ENCODE results near the gene SCAF8.
"Not testable (repeated sequence)": the region's sequence is repeated elsewhere in the genome, so short reads cannot be mapped to it uniquely, and the experiment has no call there.

SCAF8 gene

DNA sequence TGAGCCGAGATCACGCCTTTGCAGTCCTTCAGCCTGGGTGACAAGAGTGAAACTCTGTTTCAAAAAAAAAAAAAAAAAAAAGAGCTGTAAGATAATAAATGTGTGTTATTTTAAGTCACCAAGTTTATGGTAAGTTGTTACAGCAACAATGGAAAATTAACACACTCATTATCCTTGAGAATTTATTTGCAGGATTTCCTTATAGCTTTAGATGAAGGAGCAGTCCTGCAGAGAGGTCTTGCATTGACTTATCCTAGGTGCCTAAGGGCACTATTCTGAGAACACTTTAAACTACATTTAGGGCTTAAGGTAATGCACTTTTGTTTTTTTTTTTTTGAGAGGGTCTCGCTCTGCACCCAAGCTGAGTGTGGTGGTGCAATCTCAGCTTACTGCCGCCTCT lies 13.8 kb upstream of the SCAF8 start:
- no peak for DNase-seq
- ATAC-seq, result no peak
- H3K9me3 Mint-ChIP-seq, result peaks cover 19% of the 10 kb centered on the region
- H3K27ac Mint-ChIP-seq, result no peak overlapping the region
- H3K36me3 Mint-ChIP-seq (ENCODE audit: low read depth), result peaks cover 6% of the 10 kb centered on the region
- H3K4me3 Mint-ChIP-seq, result no peak overlapping the region
- peaks cover 20% of the 10 kb centered on the region for H3K27me3 Mint-ChIP-seq
- H3K4me1 Mint-ChIP-seq, result peaks cover 6% of the 10 kb centered on the region

GRCh38 chr6:154719854-154720253 lies 13.4 kb upstream of the SCAF8 start:
- Mint-ChIP-seq H3K4me1 (peaks cover 6% of the 10 kb centered on the region), H3K4me3 (no peak overlapping the region)
- ATAC-seq, result no peak

GRCh38 chr6:154721460-154721859 lies 11.8 kb upstream of the SCAF8 start:
- peaks cover 6% of the 10 kb centered on the region for H3K36me3 Mint-ChIP-seq (ENCODE audit: low read depth)
- peaks cover 2% of the 10 kb centered on the region for H3K4me1 Mint-ChIP-seq
- peaks cover 19% of the 10 kb centered on the region for H3K9me3 Mint-ChIP-seq
- ATAC-seq (peak; percentile 54), DNase-seq (no peak)
- H3K27ac Mint-ChIP-seq, result no peak overlapping the region
- H3K27me3 Mint-ChIP-seq, result peaks cover 20% of the 10 kb centered on the region
- no peak overlapping the region for H3K4me3 Mint-ChIP-seq

More at GRCh38 chr6:154719854-154720253, 13.4 kb upstream of the SCAF8 start:
- H3K27ac Mint-ChIP-seq, result no peak overlapping the region
- H3K36me3 Mint-ChIP-seq (ENCODE audit: low read depth), result peaks cover 6% of the 10 kb centered on the region
- H3K9me3 Mint-ChIP-seq, result peaks cover 19% of the 10 kb centered on the region
- DNase-seq, result no peak
- peaks cover 20% of the 10 kb centered on the region for H3K27me3 Mint-ChIP-seq

DNA sequence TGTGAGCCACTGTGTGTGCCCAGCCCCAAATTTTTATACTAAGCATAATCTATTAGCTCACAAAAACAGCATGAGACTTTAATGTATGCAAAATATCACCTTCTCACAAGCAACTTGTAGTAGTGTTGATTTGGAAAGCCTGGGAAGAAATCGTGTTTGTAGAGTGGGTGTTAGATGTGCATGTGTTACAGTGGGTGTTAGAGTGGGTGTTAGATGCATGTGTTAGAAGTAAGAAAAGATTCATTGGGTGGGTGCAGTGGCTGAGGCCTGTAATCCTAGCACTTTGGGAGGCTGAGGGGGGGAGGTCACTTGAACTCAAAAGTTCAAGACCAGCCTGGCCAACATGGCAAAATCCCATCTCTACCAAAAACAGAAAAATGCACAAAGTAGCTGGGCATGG lies 6.3 kb upstream of the SCAF8 start:
- Mint-ChIP-seq H3K27ac (no peak overlapping the region), H3K4me1 (no peaks in the 10 kb centered on the region), H3K9me3 (no peaks in the 10 kb centered on the region), H3K4me3 (no peak overlapping the region), H3K36me3 (ENCODE audit: low read depth) (no peaks in the 10 kb centered on the region), H3K27me3 (peaks cover 10% of the 10 kb centered on the region)
- ATAC-seq (no peak), DNase-seq (no peak)

DNA sequence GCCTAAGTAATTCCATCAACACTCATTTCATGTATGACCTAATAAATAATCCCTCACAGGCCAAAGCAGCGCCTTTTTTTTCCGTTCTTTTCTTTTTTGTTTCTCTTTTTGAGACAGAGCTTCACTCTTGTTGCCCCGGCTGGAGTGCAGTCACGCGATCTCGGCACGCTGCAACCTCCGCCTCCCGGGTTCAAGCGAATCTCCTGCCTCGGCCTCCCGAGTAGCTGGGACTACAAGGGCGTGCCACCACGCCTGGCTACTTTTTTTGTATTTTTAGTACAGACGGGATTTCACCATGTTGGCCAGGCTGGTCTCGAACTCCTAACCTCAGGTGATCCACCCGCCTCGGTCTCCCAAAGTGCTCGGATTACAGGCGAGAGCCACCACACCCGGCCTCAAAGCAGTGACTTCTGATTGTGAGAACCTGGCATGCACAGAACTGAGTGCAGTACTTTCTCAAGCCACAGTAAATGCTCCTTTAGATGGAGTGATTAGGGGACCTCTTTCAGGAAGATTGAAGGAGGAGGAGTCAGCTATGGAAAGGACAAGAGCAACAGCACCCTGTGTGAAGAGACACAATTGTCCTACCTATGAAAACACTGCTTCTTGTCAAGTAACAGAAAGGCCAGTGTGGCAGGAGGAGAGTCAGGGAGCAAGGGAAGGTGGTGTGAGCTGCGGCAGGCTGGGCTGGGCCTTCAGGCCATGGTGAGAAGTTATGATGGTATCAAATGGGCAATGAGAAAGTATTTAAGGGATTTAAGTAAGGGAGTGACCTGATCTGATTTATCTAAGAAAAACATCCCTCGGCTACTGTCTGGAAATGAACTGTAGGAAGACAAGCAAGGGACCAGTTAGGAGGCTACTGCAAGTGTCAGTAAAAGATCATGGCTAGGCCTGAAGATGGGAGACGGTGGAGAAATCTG lies 1.7 kb upstream of the SCAF8 start:
- Mint-ChIP-seq H3K4me1 (peaks cover 30% of the 10 kb centered on the region), H3K36me3 (ENCODE audit: low read depth) (peaks cover 9% of the 10 kb centered on the region), H3K9me3 (no peaks in the 10 kb centered on the region), H3K27ac (no peak overlapping the region), H3K27me3 (no peaks in the 10 kb centered on the region), H3K4me3 (peak overlapping the region; percentile 82)
- ATAC-seq, result no peak
- DNase-seq, result no peak

GRCh38 chr6:154732538-154733182 lies 556 bp upstream of the SCAF8 start:
- peaks cover 41% of the 10 kb centered on the region for H3K4me1 Mint-ChIP-seq
- no peak for ATAC-seq
- peaks cover 16% of the 10 kb centered on the region for H3K36me3 Mint-ChIP-seq (ENCODE audit: low read depth)
- no peaks in the 10 kb centered on the region for H3K27me3 Mint-ChIP-seq
- peak overlapping the region; percentile 82 for H3K4me3 Mint-ChIP-seq
- DNase-seq, result peak; percentile 32
- peak overlapping the region; percentile 87 for H3K27ac Mint-ChIP-seq
- H3K9me3 Mint-ChIP-seq, result no peaks in the 10 kb centered on the region

- peaks cover 52% of the 10 kb centered on the region for H3K4me1 Mint-ChIP-seq
- H3K4me3 Mint-ChIP-seq, result peak overlapping the region; percentile 89
- H3K9me3 Mint-ChIP-seq, result no peaks in the 10 kb centered on the region
- H3K27ac Mint-ChIP-seq, result peak overlapping the region; percentile 87
- peak; percentile 90 for DNase-seq
- H3K36me3 Mint-ChIP-seq (ENCODE audit: low read depth), result peaks cover 16% of the 10 kb centered on the region
- peak; percentile 86 for ATAC-seq
- H3K27me3 Mint-ChIP-seq, result no peaks in the 10 kb centered on the region
Measured at GRCh38 chr6:154733626-154734382, 588 bp downstream of the SCAF8 start.

DNA sequence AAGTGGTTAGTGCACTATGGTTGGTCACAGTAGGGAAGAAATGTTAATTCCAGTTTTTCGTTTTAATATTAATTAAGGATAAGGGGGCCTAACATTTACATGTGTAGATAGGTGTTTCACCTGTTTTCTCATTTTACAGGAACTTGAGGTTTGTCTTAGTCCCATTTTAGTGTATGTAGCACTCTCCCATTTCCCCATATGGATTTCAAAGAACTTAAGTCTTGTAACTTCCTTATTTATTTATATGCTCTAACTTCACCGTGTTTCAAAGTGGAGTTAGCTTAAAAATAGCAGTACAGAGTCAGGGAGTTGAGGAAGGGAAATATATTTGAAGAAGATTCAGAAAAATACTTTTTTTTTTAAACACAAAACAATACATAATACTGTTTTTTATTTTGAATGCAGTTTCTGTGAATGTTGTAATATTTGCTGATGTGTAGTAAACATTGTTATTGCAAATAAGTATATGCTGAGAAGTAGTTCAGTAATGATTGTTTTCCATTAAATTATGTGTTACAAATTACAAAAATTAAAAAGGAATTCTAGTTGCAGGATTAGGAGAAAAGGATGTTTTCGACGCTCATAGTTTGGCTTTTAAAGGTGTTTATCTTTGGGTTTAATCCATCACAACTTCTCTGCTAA lies 3.5 kb downstream of the SCAF8 start:
- H3K27ac Mint-ChIP-seq, result peak overlapping the region; percentile 49
- H3K4me3 Mint-ChIP-seq, result no peak overlapping the region
- no peaks in the 10 kb centered on the region for H3K27me3 Mint-ChIP-seq
- DNase-seq (no peak), ATAC-seq (no peak)
- H3K36me3 Mint-ChIP-seq (ENCODE audit: low read depth), result peaks cover 20% of the 10 kb centered on the region
- peaks cover 72% of the 10 kb centered on the region for H3K4me1 Mint-ChIP-seq
- no peaks in the 10 kb centered on the region for H3K9me3 Mint-ChIP-seq

GRCh38 chr6:154737424-154737823 lies 4.2 kb downstream of the SCAF8 start:
- no peaks in the 10 kb centered on the region for H3K27me3 Mint-ChIP-seq
- no peak overlapping the region for H3K4me3 Mint-ChIP-seq
- no peak for DNase-seq
- no peak overlapping the region for H3K27ac Mint-ChIP-seq
- H3K9me3 Mint-ChIP-seq, result no peaks in the 10 kb centered on the region
- H3K4me1 Mint-ChIP-seq, result peaks cover 73% of the 10 kb centered on the region
- H3K36me3 Mint-ChIP-seq (ENCODE audit: low read depth), result peaks cover 23% of the 10 kb centered on the region
- ATAC-seq, result no peak

DNA sequence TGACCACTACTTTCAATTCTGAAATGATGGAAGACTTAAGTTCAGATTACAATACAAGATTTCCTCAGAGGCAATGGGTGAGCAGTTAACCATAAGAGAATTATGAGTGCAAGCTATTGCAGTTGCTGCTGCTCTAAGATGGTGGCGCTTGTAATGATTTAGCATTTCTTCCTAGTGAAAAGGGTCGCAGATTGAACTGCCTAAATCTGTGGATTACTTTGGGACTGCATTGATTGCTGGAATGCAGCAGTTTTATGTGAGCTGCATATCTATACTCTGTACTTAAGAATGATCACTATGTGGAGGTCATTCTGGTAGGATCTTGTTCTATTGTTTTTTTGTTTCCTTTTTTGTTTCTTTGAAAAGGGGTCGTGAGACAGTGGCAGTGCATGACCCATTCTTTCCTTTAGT lies 5.3 kb downstream of the SCAF8 start:
- no peak for ATAC-seq
- no peaks in the 10 kb centered on the region for H3K27me3 Mint-ChIP-seq
- peak overlapping the region; percentile 61 for H3K27ac Mint-ChIP-seq
- no peaks in the 10 kb centered on the region for H3K9me3 Mint-ChIP-seq
- peaks cover 30% of the 10 kb centered on the region for H3K36me3 Mint-ChIP-seq (ENCODE audit: low read depth)
- peaks cover 75% of the 10 kb centered on the region for H3K4me1 Mint-ChIP-seq
- peak overlapping the region; percentile 33 for H3K4me3 Mint-ChIP-seq
- no peak for DNase-seq

DNA sequence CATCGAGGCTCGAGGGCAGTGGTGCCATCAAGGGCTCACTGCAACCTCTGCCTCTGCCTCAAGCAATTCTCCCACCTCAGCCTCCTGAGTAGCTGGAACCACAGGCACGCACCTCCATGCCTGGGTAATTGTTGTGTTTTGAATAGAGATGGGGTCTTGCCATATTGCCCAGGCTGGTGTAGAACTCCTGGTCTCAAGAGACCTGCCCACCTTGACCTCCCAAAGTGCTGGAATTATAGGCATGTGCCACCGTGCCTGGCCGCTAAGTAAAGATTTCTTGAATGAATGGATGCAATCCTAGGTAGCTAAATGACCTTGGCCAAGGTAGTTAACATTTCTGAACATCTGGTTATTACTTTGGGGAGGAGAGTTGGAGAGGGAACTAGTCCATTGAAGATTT lies 7.4 kb downstream of the SCAF8 start:
- ATAC-seq, result no peak
- H3K27me3 Mint-ChIP-seq, result no peaks in the 10 kb centered on the region
- H3K4me3 Mint-ChIP-seq, result no peak overlapping the region

GRCh38 chr6:154742891-154743290 lies 9.7 kb downstream of the SCAF8 start:
- ATAC-seq (no peak), DNase-seq (no peak)
- Mint-ChIP-seq H3K4me3 (no peak overlapping the region), H3K36me3 (ENCODE audit: low read depth) (peaks cover 28% of the 10 kb centered on the region), H3K27ac (no peak overlapping the region), H3K4me1 (peaks cover 73% of the 10 kb centered on the region), H3K27me3 (no peaks in the 10 kb centered on the region), H3K9me3 (no peaks in the 10 kb centered on the region)

More for the DNA sequence above, 7.4 kb downstream of the SCAF8 start:
- DNase-seq, result no peak
- Mint-ChIP-seq H3K27ac (no peak overlapping the region), H3K9me3 (no peaks in the 10 kb centered on the region), H3K4me1 (peaks cover 77% of the 10 kb centered on the region), H3K36me3 (ENCODE audit: low read depth) (peaks cover 37% of the 10 kb centered on the region)

- DNase-seq, H3K9me3 Mint-ChIP-seq, ATAC-seq, H3K27me3 Mint-ChIP-seq, H3K27ac Mint-ChIP-seq, H3K4me3 Mint-ChIP-seq: not testable (repeated sequence)
- peaks cover 28% of the 10 kb centered on the region for H3K36me3 Mint-ChIP-seq (ENCODE audit: low read depth)
- peaks cover 69% of the 10 kb centered on the region for H3K4me1 Mint-ChIP-seq
Measured at GRCh38 chr6:154744029-154744745, 11.0 kb downstream of the SCAF8 start.

GRCh38 chr6:154745243-154745642 lies 12.0 kb downstream of the SCAF8 start:
- ATAC-seq (no peak), DNase-seq (no peak)
- Mint-ChIP-seq H3K9me3 (no peaks in the 10 kb centered on the region), H3K27ac (no peak overlapping the region), H3K36me3 (ENCODE audit: low read depth) (peaks cover 30% of the 10 kb centered on the region), H3K4me3 (no peak overlapping the region), H3K27me3 (no peaks in the 10 kb centered on the region), H3K4me1 (peaks cover 71% of the 10 kb centered on the region)

Data from activated naive CD8-positive, alpha-beta T cell treated with anti-CD3 and anti-CD28 coated beads, Interleukin-2, amount 50 U/mL, for 24 hours (primary cell).